DOHH2 (cell line): ENCODE data around the gene CASZ1.

Experiments
- H3F3A ChIP-seq: fragments of 200-600 bp; sonication (generic), shearing (Covaris generic); 2 replicates; pipeline ENCODE4 v1.6.0; 2016; ENCODE audit warnings: antibody characterized with exemption, mild to moderate bottlenecking; ENCODE audit not compliant: control insufficient read depth, insufficient read depth
- H3K27ac ChIP-seq: fragments of 200-600 bp; sonication (generic); 2 replicates; pipeline ENCODE4 v1.5.1; 2014; ENCODE audit warnings: low read depth, mild to moderate bottlenecking, low read length, moderate library complexity
- H3K27me3 ChIP-seq: fragments of 200-600 bp; sonication (generic); 2 replicates; pipeline ENCODE4 v1.6.1; 2014; ENCODE audit warnings: mild to moderate bottlenecking, low read length, mixed read lengths; ENCODE audit not compliant: control insufficient read depth
- H3K36me3 ChIP-seq: fragments of 200-600 bp; sonication (generic); 2 replicates; pipeline ENCODE4 v1.6.1; 2014; ENCODE audit warnings: mild to moderate bottlenecking, low read length, moderate library complexity, mixed read lengths; ENCODE audit not compliant: control insufficient read depth
- H3K4me1 ChIP-seq: fragments of 200-600 bp; sonication (generic); 2 replicates; pipeline ENCODE4 v1.6.1; 2014; ENCODE audit warnings: mild to moderate bottlenecking, low read length, mixed read lengths; ENCODE audit not compliant: control insufficient read depth
- H3K4me2 ChIP-seq: fragments of 200-600 bp; sonication (generic); 2 replicates; pipeline ENCODE4 v1.6.0; 2014; ENCODE audit warnings: mild to moderate bottlenecking, low read length, moderate library complexity
- H3K4me3 ChIP-seq: fragments of 200-600 bp; sonication (generic); 2 replicates; pipeline ENCODE4 v1.5.1; 2014; ENCODE audit warnings: mild to moderate bottlenecking, low read length, mixed read lengths
- H3K79me2 ChIP-seq: fragments of 200-600 bp; sonication (generic); 2 replicates; pipeline ENCODE4 v1.6.1; 2014; ENCODE audit warnings: mild to moderate bottlenecking, low read length, mixed read lengths; ENCODE audit not compliant: control insufficient read depth
- H3K9me2 ChIP-seq: fragments of 200-600 bp; sonication (generic); replicated peaks from 2 replicates; pipeline ENCODE4 v1.6.1; 2014; ENCODE audit warnings: mild to moderate bottlenecking, low read length, mixed read lengths; ENCODE audit not compliant: control insufficient read depth
- H3K9me3 ChIP-seq: fragments of 200-600 bp; sonication (generic); 2 replicates; pipeline ENCODE4 v1.6.1; 2014; ENCODE audit warnings: antibody characterized with exemption, low read length, mixed read lengths; ENCODE audit not compliant: control insufficient read depth, insufficient read depth
- H4K20me1 ChIP-seq: fragments of 200-600 bp; sonication (generic); 2 replicates; pipeline ENCODE4 v1.6.0; 2014; ENCODE audit warnings: low read depth, mild to moderate bottlenecking, antibody characterized with exemption, low read length, moderate library complexity; ENCODE audit not compliant: control insufficient read depth, insufficient read depth
- CTCF ChIP-seq: fragments of 200-600 bp; sonication (generic); IDR thresholded peaks from one replicate; pipeline ENCODE4 v1.5.1; 2014; ENCODE audit warnings: antibody characterized with exemption, mild to moderate bottlenecking, low read depth, low read length; ENCODE audit not compliant: poor library complexity, severe bottlenecking
- EZH2phosphoT487 ChIP-seq: fragments of 200-600 bp; sonication (generic); IDR thresholded peaks from 2 replicates; pipeline ENCODE4 v1.6.1; 2017; ENCODE audit warnings: borderline replicate concordance, mild to moderate bottlenecking, antibody characterized with exemption, low read length, moderate library complexity, mixed read lengths

Gene CASZ1

DNA sequence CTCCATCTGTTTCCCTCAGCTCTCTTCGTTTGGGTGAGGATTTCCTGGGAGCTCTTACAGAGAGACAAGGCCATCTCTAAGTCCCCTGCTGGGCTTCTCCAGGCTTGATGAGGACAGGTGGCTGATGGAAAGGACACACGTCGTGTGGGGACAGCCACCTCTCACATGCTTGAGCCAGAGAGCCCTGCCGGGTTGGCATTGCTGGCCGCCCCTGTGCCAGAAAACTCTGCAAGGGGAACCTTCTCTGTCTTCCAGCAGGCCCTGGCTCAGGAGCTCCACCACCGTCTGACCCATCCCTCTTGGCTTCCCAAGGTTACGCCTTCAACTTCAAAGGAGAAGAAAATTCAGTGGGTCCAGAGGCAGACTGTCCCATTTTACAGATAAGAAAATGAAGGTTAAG, 82.8 kb downstream of the CASZ1 start:
- no peaks in the 10 kb centered on the region for H3F3A ChIP-seq
- no peaks in the 10 kb centered on the region for H3K36me3 ChIP-seq
- no peak overlapping the region for H3K27ac ChIP-seq
- H3K9me3 ChIP-seq, result no peaks in the 10 kb centered on the region
- H3K4me1 ChIP-seq, result no peaks in the 10 kb centered on the region
- no peaks in the 10 kb centered on the region for H4K20me1 ChIP-seq
- H3K9me2 ChIP-seq, result no peaks in the 10 kb centered on the region
- H3K4me2 ChIP-seq, result no peak overlapping the region
- no peaks in the 10 kb centered on the region for H3K27me3 ChIP-seq
- TF ChIP-seq CTCF (no peak), EZH2phosphoT487 (no peak)
- H3K79me2 ChIP-seq, result no peaks in the 10 kb centered on the region
- no peak overlapping the region for H3K4me3 ChIP-seq

DNA sequence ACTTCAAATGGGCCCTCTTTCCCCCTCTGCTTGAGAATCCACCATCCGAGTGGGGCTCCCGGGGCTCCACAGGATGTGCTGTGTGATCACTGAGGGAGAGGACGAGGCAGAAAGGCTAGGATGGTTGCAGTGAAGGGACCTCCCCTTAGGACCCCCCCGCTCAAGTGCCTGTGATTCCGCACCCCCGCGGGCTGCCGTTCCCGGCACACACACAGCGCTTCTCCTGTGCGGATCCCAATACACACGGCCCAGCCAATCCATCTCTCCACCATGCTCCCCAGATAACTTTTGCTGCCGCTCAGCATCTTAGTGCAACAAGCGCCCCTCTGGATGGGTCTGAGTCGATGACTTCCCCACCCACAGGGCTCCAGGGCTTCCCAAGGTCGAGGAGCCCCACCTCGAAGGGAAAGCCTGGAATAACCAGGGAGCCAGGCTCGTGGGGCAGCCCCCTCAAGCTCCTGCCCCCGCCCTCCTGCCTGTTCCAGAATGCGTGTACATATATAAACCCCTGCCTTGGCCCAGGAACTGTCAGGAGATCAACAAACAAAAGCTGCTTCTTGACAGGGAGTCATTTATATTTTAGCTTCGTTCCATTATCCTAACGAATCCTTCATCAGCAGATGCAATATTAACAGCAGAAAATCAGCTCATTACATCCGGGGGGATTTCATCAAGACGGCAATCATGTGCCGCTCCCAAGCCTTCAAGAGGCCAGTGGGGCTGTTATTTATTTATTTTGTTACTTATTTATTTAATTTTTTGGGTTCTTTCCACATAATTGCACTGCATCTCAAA, 83.7 kb downstream of the CASZ1 start:
- no peak overlapping the region for H3K4me3 ChIP-seq
- no peaks in the 10 kb centered on the region for H3K4me1 ChIP-seq
- no peak overlapping the region for H3K4me2 ChIP-seq
- no peaks in the 10 kb centered on the region for H3K27me3 ChIP-seq
- H3K9me2 ChIP-seq, result no peaks in the 10 kb centered on the region
- no peaks in the 10 kb centered on the region for H3K36me3 ChIP-seq
- H3K9me3 ChIP-seq, result no peaks in the 10 kb centered on the region
- H4K20me1 ChIP-seq, result no peaks in the 10 kb centered on the region
- H3F3A ChIP-seq, result no peaks in the 10 kb centered on the region
- no peak for TF ChIP-seq CTCF
- no peak for TF ChIP-seq EZH2phosphoT487
- H3K79me2 ChIP-seq, result no peaks in the 10 kb centered on the region
- H3K27ac ChIP-seq, result no peak overlapping the region

DNA sequence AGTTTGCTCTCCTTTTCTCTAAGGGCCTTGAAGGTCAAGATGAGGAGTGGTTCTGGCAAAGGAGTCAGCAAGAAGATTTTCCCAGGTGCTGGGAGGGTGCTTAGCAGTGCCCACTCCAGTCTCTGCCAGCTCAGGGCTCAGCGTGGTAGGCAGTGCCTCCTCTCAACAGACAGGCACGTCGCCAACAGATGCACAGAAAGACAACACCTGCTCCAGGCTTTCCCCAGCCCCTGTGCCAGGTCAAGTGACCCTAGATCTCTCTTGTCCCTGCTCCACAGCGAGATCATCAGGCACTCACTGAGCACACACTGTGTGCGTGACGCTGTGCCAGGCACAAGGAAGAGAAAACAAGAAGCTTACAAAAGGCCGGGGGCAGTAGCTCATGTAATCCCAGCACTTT, 86.0 kb downstream of the CASZ1 start:
- no peaks in the 10 kb centered on the region for H3K27me3 ChIP-seq
- no peaks in the 10 kb centered on the region for H3K4me1 ChIP-seq
- no peak overlapping the region for H3K4me3 ChIP-seq
- H3K9me2 ChIP-seq, result no peaks in the 10 kb centered on the region
- H3F3A ChIP-seq, result no peaks in the 10 kb centered on the region
- no peak overlapping the region for H3K27ac ChIP-seq
- no peaks in the 10 kb centered on the region for H3K9me3 ChIP-seq
- no peaks in the 10 kb centered on the region for H4K20me1 ChIP-seq
- H3K36me3 ChIP-seq, result no peaks in the 10 kb centered on the region
- H3K79me2 ChIP-seq, result no peaks in the 10 kb centered on the region
- no peak for TF ChIP-seq EZH2phosphoT487
- no peak for TF ChIP-seq CTCF
- H3K4me2 ChIP-seq, result no peak overlapping the region
